AG08396 (cell line): Measurements from ENCODE around the gene CUX1.
"Not testable (repeated sequence)": the region's sequence is repeated elsewhere in the genome, so short reads cannot be mapped to it uniquely, and the experiment has no call there.

Experiments used
- DNase-seq: peaks from one replicate; pipeline ENCODE4 v3.0.0; 2012; ENCODE audit warnings: low spot score, mixed read lengths

The CUX1 gene

DNA sequence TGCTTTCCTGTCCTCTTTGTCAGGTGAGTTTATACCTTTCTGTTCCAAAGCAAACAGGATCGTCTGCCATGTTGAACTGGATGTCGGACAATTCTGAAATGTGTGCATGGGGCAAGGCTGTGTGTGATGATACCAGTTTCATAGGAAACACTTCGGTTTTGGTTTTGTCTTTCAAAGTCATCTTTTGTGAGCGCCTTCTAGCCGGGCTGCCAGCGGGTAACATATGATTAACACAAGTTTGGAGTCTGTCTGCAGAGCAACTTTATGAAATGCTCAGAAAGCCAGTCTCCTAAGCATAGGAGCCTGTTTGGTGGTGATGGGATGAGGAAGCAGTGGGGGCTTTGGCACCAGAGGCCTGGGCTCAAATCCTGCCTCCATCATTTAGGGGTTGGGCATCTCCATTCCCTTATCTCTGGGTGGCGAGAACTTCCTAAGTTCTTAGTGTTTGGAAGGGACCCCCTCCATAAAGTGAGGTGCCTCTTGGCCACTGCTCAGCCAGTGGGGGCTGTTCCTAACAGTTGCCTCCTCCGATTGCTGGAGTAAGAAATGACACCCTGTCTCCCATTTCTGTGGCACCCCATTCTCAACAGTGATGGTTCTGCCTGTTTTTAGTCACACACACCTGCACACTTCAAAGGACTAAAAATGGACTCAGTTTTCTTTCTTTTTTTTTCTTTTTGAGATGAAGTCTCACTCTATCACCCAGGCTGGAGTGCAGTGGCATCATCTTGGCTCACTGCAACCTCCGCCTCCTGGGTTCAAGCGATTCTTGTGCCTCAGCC lies 36.8 kb downstream of the CUX1 start:
- no peak for DNase-seq

- peak; percentile 89 for DNase-seq
Measured at GRCh38 chr7:101856473-101857357, 39.3 kb downstream of the CUX1 start.

GRCh38 chr7:101857358-101857811 lies 40.0 kb downstream of the CUX1 start:
- no peak for DNase-seq

DNA sequence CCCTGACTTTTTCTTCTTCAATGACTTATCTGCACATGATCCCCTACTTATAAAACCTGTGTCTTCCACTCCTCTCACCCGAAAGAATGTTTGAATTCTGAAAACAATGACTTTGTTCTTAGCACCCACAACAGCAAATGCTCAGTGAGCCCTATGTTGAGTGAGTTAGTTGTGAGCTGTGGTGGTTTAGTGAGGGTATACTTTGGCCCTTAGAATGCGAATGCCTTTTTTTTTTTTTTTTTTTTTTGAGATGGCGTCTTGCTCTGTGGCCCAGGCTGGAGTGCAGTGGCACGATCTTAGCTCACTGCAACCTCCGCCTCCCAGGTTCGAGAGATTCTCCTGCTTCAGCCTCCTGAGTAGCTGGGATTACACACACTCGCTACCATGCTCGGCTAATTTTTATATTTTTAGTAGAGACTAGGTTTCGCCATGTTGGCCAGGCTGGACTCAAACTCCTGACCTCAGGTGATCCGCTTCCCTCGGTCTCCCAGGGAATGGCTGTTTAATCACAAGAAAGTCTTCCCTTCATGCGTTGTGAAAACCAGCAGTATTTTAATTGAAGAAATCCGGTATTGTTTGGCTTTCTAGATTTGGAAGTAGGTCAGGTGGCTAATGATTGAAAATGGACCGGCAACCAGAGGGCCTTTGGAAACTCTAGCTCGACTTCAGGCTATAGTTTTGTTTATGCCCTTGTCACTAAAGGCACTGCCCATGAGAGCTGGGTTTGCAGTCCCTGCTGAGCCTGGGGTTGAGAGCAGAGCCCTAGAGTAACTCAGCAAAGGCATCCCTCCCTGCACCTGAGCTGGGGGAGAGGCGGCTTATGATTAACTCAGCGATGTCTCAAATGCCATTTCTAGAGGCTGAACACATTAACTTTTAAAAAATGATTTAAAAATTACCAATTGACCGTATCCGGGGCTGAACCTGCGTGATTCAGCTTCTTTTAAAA lies 41.3 kb downstream of the CUX1 start:
- no peak for DNase-seq

GRCh38 chr7:101859411-101860106 lies 42.1 kb downstream of the CUX1 start:
- no peak for DNase-seq

DNA sequence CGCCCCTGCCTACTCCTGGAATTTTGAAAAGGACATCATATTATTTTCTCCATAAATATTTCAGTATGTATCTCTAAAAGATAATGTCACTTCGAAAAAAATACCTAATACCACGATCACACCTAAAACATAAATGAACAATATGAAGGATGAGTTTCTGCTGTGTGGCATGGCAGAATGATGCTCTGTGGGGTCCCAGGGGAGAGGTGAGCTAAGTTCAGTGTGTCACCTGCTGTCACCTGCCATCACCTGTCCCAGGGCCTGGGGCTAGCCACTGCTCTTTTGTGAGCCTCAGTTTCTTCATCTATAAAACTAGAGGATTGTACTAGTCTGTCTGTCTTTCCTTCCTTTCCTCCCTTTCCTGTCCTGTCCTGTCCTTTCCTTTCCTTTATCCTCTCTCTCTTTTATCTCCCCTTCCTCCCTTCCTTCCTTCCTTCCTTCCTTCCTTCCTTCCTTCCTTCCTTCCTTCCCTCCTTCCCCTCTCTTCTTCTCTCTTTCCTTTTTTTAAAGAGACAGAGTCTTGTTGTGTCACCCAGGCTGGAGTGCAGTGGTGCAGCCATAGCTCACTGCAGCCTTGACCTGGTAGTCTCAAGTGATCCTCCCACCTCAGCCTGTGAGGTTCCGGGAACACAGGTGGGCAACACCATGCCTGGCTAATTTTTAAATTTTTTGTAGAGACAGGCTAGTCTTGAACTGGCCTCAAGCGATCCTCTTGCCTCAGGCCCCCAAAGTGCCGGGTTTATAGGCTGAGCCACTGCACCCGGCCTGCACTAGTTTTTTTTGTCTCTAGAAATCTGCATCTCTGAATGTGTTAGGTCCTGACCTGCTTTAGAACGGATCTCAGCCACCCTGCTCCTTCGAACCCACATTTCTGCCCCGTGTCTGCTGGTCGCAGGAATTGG lies 43.1 kb downstream of the CUX1 start:
- DNase-seq, result no peak

DNA sequence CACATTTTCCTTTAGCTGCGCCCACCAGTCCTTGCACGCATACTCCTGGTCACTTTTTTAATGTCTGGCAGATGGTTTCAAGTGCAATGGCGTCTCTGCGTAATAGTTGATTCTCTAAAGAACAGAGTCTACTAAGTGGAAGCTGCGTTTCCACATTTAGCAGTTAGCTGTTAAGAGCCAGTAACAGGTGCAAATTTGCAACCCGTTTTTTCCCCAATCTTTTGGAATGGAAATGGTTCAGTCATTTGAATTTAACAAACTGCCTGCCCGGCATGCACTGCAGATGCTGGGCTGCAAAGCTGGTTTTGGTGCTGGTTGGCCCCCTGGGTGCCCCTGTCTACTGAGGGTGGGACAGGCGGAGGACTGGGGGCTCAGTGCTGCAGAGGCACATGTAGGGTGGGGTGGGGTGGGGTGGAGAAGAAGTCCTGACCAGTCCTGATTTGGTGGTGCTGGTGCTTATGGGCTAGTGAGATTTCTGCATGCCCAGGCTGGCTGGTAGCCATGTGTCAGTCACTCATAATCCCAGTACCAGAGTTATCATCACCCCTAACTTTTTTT lies 43.9 kb downstream of the CUX1 start:
- DNase-seq, result no peak

DNA sequence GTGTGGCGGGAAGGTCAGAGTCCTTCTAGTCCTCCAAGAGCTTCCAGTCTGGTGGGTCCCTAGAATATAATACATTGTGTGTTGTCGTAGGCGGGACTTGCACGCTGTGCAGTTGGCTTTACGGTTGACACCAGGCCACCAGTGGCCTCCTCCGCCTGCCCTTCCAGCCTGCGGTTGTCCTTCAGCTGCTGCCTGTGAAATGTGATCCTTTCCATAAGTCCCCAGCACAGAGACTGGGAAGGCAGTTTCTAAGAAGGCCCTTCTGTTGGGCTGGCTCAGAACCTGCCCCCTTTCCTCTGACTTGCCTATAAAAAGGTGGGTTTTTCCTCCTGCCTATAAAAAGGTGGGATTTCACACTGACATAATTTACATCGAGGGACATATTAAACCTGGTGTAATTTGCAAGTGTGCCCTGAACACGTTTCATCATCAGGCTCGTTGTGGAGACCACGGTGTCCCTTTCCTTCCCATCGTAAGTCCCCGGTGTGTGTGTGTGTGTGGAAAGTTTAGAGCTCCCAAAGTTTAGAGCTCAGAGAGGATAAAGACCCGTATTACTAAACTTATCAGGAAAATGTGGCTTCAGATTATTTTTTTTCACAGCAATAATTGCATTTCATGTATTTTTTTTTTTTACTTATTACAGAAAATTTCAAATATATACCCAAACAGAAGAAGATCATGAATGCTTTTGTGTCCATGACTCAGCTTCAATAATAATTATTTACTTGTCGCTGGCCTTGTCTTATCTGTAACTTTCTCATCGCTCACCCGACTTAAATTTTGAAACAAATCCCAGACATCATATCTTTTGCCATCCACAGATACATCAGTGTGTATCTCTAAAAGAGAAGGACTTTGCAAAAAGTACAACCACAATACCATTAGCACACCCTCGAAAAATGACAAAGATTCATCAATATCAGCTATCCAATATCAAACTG lies 45.1 kb downstream of the CUX1 start:
- DNase-seq, result no peak

GRCh38 chr7:101863598-101863997 lies 46.2 kb downstream of the CUX1 start:
- no peak for DNase-seq

DNA sequence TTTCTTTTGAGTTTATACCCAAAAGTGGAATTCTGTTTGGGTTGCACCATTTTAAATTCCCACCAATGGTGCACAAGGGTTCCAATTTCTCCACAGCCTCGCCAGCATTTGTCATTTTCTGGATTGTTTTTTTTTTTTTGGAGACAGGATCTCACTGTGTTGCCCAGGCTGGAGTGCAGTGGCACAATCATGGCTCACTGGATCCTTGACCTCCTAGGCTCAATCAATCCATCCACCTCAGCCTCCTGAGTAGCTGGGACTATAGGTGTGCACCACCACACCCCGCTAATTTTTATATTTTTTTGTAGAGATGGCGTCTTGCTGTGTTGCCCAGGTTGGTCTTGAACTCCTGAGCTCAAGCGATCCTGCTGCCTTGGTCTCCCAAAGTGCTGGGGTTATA lies 46.6 kb downstream of the CUX1 start:
- DNase-seq, result no peak

- no peak for DNase-seq
Measured at GRCh38 chr7:101865031-101865430, 47.6 kb downstream of the CUX1 start.

GRCh38 chr7:101865455-101865854 lies 48.0 kb downstream of the CUX1 start:
- no peak for DNase-seq

- no peak for DNase-seq
Measured at GRCh38 chr7:101866328-101866727, 48.9 kb downstream of the CUX1 start.

GRCh38 chr7:101867265-101867664 lies 49.8 kb downstream of the CUX1 start:
- no peak for DNase-seq

GRCh38 chr7:101867681-101868080 lies 50.3 kb downstream of the CUX1 start:
- DNase-seq, result not testable (repeated sequence)

GRCh38 chr7:101868191-101868950 lies 50.9 kb downstream of the CUX1 start:
- no peak for DNase-seq

- no peak for DNase-seq
Measured at GRCh38 chr7:101869026-101869900, 51.8 kb downstream of the CUX1 start.
